GM21529 (cell line): ENCODE measurements around the gene ARHGEF28.

Source experiments
- ATAC-seq: cut with Tn5 transposase; IDR thresholded peaks from one replicate; pipeline ENCODE4 v1.9.1; 2021; ENCODE audit not compliant: unreplicated experiment

ARHGEF28 gene

DNA sequence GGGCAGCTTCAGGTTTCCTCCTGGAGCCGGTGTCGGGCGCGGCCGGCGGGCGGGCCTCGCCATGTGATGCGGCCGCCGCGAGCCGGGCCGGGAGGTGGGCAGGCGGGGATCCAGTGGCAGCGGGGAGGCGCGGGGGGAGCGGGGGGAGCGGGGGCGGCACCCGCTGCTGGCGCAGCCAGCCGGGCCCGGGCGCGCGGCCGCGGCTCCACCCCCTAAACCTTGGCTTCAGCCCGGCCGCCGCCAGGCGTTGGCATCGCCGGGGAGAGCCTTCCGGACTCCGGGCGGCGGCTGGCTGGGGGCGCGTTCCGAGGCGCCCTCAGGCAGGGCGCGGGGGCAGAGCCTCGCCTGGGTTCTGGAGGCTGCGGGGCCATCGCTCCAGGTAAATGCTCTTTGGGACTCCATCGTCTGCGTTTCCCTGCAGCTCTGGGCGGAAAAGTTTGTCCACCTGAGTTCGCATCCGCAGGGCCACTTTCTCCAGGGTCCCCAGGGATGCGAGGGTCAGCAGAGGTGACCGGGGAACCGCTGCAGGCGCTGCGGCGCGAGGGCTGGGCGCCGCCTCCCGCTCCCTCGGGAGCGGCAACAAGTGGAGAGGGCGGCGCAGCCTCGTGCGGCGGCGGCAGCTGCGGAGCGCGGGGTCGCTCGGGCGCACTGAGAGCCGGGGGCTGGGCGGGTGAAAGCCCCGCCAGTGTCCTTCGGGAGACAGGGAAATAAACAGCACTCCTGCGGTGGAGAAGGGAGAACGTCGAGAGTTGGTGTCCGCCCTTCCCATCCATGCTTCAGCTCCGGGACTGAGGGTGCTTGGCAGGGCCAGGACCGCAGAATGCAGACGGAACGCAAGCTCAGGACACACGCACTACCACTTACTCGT lies at the start of gene ARHGEF28:
Gene ARHGEF28, plus strand, starts transcription at position 253 of the 868 bp plus-strand sequence. CDS start 58,656 bp downstream, outside the sequence.
- ATAC-seq, result no peak

- ATAC-seq, result no peak
Measured at GRCh38 chr5:73582285-73583145, 43.5 kb upstream of the ARHGEF28 start.

GRCh38 chr5:73587923-73588322 lies 38.1 kb upstream of the ARHGEF28 start:
- ATAC-seq, result peak; percentile 89

GRCh38 chr5:73591102-73591695 lies 34.8 kb upstream of the ARHGEF28 start:
- peak; percentile 40 for ATAC-seq

DNA sequence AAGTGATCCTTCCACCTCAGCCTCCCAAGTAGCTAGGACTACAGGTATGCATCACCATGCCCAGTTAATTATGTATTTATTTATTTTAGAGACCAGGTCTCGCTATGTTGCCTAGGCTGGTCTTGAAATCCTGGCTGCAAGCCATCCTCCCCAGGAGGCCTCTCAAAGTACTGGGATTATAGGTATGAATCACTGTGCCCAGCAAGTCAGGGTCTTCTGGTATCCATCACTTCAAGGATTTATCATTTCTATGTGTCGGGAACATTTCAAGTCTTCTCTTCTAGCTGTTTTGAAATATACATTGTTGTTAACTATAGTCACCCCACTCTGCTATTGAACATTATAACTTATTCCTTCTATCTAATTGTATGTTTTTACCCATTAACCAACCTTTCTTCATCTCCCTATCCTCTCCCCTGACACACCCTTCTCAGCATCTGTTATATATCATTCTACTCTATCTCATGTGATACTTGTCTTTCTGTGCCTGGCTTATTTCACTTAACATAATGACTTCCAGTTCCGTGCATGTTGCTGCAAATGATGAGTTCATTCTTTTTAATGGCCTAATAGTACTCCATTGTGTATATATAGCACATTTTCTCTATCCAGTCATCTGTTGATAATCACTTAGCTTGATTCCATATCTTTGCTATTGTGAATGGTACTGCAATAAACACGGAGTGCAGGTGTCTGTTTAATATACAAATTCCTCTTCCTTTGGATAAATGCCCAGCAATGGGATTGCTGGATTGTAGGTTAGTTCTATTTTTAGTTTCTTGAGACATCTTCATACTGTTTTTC lies 34.1 kb upstream of the ARHGEF28 start:
- ATAC-seq, result no peak

DNA sequence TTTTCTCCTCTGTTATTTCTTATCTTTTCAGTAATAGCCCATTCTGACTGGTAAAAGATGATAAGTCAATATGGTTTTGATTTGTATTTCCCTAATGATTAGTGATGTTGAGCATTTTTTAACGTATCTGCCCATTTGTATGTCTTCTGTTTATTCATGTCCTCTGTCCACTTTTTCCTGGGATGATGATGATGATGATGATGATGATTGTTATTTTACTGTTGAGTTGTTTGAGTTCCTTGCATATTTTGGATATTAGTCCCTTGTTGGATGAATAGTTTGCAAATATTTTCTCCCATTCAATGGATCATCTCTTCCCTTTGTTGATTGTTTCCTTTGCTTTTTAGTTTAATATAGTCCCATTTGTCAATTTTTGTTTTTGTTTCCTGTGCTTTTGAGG lies 33.4 kb upstream of the ARHGEF28 start:
- ATAC-seq, result no peak

- no peak for ATAC-seq
Measured at GRCh38 chr5:73596705-73597328, 29.2 kb upstream of the ARHGEF28 start.

GRCh38 chr5:73599380-73599779 lies 26.6 kb upstream of the ARHGEF28 start:
- no peak for ATAC-seq

- ATAC-seq, result no peak
Measured at GRCh38 chr5:73603998-73604397, 22.0 kb upstream of the ARHGEF28 start.

DNA sequence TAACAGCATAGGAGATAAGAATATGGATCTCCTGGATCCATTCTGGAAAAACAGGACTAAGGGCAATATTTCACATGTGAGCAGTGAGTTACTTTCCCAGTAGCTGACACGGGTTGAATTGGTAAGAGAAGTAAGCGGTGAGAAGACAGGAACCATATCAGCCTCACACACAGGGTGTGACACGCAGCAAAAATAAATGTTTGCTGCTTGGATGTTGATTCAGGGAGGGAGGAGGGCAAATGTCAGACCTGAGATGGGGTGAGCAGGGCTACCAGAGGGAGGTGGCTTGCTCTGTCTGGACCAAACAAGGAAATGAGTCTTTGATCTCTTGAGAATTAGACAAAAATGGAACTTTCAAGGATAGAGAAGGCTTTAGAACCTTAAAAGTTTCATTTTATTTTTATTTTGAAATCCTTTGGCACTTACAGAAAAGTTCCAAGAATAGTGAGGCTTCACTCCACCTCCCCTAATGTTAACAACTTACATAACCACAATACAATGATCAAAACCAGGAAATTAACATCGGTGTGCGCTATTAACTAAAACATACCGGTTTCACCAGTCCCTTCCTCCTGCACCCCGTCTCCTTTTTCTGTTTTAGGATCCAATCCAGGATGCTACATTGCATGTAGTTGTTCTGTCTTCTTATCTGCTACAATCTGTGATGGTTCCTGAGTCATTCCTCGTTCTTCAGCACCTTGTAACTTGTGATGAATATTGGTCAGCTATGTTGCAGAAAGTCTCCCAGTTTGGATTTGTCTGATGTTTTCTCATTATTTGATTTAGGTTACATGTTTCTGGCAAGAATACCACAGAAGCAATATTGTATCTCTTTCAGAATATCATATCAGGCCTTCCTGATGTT lies 20.5 kb upstream of the ARHGEF28 start:
- no peak for ATAC-seq

DNA sequence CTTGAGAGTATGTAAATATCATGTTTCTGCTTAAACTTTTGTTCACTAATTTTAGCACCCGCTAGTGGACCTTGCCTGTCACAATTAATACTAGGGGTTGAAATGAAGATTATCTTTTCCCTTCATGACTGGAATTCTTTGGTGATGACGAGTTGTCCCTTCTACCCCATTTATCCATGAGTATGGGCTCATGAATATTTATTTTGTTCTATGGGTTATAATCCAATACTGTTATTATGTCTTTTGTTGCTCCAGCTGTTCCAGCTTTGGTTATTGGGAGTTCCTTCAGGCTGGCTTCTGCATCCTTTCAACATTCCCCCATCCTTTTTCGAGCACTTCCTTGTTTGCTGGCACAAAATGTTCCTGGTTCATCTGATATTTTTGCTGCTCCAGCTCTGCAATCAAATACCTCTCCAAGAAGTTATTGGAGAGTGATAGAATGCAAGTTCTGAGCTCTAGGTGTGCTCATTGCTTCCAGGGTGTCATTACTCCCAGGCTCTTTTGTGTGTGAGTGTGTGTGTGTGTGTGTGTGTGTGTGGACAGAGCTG lies 19.7 kb upstream of the ARHGEF28 start:
- ATAC-seq, result no peak

DNA sequence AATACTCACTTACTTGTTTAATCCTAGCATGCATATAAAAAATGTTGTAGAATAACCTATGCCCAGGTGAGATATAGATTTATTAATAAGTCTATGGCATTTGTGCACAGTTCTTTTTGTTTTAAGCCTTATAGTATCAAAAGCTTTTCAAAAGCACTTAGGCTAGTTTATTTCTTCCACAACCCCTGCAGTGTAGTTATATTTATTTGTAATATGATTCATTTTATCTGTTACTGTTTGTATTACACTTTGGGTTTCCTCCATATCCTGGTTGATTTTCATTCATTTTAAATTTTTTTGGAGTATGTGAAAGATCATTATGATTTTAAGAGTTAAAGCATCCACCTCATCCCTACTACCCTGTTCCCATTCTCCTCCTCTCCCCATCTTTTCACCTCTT lies 18.8 kb upstream of the ARHGEF28 start:
- ATAC-seq, result no peak

- no peak for ATAC-seq
Measured at GRCh38 chr5:73612799-73613198, 13.2 kb upstream of the ARHGEF28 start.

DNA sequence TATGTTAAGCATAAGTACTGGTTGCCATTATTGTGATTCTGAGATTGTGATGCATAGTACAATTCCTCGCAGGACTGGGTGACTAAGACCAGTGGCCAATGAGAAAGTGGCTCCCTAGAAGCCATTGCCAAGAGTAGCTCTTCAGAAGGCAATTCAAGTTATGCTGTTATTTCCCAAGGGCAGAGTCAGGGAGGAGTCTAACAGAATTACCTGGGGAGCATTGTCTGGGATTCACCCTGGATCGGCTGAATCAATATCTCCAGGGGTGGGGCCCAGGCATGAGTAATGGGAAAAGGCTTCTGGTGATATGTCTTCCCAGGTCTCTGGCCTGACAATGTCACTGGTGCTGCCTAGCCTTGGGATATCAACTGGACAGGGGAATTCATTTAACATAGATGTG lies 10.9 kb upstream of the ARHGEF28 start:
- ATAC-seq, result no peak

- ATAC-seq, result no peak
Measured at GRCh38 chr5:73615947-73616346, 10.0 kb upstream of the ARHGEF28 start.

- peak; percentile 58 for ATAC-seq
Measured at GRCh38 chr5:73617510-73618279, 8.3 kb upstream of the ARHGEF28 start.

- no peak for ATAC-seq
Measured at GRCh38 chr5:73619606-73620333, 6.2 kb upstream of the ARHGEF28 start.

- ATAC-seq, result no peak
Measured at GRCh38 chr5:73620334-73620687, 5.7 kb upstream of the ARHGEF28 start.
